ENCODE results near the gene LAYN.

Gene LAYN

GRCh38 chr11:111531687-111532364 lies 8.7 kb upstream of the LAYN start:
- peak; percentile 77 for DNase-seq

DNA sequence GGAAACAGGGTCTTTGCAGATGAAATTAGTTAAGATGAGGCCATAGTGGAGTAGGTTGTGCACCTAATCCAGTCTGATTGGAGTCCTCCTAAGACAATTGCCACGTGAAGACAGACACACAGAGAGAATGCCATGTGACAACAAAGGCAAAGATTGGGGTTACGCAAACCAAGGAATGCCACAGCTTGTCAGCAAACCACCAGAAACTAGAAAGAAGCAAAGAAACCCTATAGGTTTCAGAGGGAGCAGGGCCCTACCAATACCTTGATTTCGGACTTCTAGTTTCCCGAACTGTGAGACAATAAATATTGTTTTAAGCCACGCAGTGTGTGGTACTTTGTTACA lies 8.2 kb upstream of the LAYN start:
- no peak for DNase-seq

- DNase-seq = no peak
These were observed 5.2 kb upstream of the LAYN start for GRCh38 chr11:111535281-111535680.

DNA sequence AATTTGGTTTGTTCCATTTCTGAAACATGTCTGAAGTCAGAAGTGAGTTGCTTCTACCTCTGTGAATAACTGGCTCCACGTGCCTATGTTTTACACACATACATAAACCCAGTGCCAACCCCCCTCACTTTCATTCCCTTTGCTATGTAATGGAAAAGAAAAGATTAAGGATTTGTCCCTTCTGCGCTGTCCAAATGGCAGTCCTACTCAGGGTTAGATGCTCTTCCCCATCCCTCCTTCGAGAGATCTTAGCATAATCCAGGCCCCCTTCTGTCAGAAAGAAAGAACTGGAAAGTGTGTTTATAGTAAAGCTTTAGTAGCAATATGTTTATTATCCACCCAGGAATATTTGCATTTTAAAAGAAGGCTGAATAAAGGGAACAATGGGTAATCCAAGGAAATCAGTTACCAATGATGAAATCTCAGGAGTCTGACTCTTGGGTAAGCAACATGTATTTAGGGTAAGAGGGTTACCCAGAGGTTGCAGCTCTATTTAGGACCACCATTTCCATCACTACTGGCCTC lies 3.1 kb upstream of the LAYN start:
- DNase-seq = no peak

- no peak for DNase-seq
These were observed 2.0 kb upstream of the LAYN start for GRCh38 chr11:111538407-111539114.

DNA sequence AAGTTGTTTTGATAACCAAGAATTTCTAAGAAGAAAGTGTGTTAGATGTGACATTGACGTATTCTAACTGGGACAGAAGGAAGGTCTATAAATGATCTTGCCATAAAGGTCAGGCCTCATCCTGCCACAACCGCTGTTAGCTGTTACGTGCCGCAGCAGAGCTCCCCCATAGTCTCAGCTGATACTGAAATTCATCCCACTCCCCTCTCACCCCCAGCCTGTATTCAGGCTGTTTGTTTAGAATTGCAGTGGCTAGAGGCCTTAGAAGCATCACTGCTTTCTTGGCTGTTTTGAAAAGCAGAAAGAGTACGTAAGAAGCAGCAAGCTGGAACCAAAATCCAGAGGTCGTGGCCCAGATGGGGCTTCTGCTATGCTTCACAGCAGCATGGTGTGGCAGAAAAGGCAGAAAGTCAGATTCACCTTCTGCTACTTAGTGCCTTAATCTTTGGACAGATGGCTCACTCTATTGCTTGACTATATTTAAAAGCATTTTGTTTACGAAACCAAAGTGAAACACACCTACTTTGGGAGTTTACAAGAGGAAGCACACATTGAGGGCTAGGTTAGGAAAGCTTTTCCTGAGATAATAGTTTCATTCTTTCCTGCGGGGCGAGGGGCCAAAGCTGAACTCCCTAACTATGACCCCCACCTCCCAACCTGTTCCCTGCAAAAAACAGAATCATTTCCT lies 950 bp upstream of the LAYN start:
- peak; percentile 44 for DNase-seq

DNA sequence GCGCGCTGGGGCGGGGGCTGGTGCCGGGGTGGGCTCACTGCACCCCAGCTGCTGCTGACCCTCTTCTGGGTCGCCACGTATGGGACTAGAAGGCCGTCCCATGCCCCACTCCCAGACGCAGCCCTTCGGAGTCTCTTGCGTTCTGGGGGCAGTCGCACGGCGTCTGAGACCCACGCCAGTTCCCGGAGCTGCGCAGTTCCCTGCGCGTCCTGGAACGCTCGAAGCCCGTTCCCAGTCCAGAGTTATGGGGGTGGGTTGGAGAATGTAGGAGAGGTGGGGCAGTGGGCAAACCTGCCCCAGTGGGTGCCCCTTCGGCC lies 375 bp downstream of the LAYN start:
- no peak for DNase-seq

GRCh38 chr11:111541254-111542061 lies 938 bp downstream of the LAYN start:
- peak; percentile 28 for DNase-seq

GRCh38 chr11:111542606-111543275 lies 2.2 kb downstream of the LAYN start:
- DNase-seq = no peak

GRCh38 chr11:111548525-111548924 lies 8.0 kb downstream of the LAYN start:
- no peak for DNase-seq

GRCh38 chr11:111549196-111549868 lies 8.8 kb downstream of the LAYN start:
- no peak for DNase-seq

- DNase-seq = no peak
These were observed 9.3 kb downstream of the LAYN start for GRCh38 chr11:111549869-111550203.

GRCh38 chr11:111550258-111550657 lies 9.7 kb downstream of the LAYN start:
- DNase-seq = no peak

DNA sequence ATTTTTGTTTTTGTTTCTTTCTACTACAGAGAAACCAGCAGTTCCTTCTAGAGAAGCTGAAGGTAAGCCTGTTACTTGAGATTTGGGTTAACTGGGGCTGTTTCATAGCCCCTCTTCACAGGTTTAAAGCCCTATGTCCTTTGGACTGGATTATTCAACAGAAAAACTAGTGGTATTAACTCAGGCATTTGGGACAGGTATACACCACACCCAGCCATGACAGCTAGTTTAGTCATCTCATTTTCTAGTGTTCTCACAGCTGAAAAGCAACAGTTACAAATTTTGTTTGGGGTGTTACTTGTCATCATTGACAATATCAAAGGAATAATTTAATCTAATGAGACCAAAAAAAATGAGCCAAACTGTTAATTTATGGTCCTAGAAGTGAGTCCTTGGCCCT lies 14.0 kb downstream of the LAYN start:
- no peak for DNase-seq

DNA sequence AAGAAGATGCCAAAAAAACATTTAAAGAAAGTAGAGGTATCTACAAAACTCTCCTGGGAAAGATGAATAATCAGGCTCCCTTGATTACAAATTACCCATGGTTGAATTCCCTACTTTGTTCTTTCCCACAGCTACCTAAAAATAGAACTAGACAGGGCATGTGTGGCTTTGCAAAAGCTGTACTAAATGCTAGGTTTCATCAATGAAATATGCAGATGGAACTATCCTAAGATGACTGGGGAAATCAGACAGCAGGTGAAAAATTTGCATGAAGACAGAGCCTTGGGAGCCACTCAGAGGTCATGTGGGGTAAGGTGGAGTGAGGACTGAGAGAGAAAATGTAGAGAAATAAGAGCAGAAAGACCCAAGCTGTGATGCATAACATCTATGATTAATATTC lies 14.7 kb downstream of the LAYN start:
- DNase-seq = no peak

- no peak for DNase-seq
These were observed 17.0 kb downstream of the LAYN start for GRCh38 chr11:111557425-111558111.

GRCh38 chr11:111559800-111560464 lies 19.4 kb downstream of the LAYN start:
- DNase-seq = no peak

GRCh38 chr11:111560800-111561199 lies 20.3 kb downstream of the LAYN start:
- DNase-seq = no peak

DNA sequence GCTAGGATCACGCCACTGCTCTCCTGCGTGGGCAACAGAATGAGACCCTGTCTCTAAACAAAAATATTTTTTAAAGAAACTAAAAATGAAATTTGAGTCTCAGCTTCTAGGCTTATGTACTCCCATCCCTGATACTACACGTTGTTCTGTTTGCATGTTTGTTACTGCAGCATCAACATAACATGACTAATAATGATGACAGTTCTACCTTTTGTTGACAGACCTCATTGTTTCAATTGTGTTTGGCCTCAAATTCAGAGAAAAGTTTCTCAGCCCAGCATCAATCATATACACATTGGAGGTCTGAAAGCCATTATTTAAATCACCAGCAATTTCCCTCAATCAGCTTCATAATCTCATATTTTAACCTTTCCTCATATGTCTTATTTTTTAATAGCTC lies 20.8 kb downstream of the LAYN start:
- DNase-seq = no peak

DNA sequence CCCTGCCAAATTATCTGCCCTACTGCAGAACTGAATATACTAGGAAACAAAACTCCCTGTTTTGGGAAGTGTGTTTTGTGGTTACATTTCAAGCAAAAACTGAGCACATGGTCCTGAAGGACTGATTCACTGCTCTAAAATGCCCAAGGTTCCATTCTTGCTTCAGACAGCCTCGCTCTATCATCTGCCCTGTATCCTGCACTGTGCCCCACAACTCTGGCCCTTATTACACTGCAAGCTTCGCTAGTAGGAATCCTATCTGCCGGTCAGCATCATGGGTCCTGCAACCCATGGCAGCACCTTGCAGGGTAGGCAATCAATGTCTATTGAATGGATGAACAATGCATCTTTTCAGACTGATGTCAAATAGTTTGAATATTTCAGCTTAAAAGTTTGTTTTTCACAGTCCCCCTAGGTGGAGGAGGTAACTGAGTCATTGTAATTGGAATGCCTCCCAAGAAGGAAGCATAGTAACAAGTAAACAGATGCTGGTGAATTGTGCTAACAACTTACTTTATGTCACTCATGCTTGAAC lies 21.3 kb downstream of the LAYN start:
- DNase-seq = no peak
